Eye (tissue), 1 donor: ENCODE measurements around the gene ATG2B.
"Not testable (repeated sequence)": the region's sequence is repeated elsewhere in the genome, so short reads cannot be mapped to it uniquely, and the experiment has no call there.

Experiments
- DNase-seq: peaks from one replicate; pipeline ENCODE4 v3.0.0-alpha.2; 2015

The ATG2B gene

GRCh38 chr14:96247031-96247430 is 116.1 kb downstream of the ATG2B start:
- DNase-seq, result no peak

DNA sequence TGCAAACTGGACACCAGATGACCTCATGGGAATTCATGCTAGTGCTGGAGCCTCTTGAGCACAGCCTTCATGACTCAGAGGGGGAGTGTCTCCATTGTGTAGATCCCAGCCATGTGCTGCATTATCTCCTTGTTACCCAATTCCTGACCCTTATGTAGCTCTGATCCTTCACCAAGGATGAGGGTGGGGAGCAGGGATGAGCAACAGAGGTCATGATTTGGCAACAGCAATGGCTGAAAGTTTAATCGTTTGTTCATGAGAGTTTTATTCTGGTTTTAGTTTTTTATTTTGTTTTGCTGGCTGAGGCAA is 116.6 kb downstream of the ATG2B start:
- no peak for DNase-seq

DNA sequence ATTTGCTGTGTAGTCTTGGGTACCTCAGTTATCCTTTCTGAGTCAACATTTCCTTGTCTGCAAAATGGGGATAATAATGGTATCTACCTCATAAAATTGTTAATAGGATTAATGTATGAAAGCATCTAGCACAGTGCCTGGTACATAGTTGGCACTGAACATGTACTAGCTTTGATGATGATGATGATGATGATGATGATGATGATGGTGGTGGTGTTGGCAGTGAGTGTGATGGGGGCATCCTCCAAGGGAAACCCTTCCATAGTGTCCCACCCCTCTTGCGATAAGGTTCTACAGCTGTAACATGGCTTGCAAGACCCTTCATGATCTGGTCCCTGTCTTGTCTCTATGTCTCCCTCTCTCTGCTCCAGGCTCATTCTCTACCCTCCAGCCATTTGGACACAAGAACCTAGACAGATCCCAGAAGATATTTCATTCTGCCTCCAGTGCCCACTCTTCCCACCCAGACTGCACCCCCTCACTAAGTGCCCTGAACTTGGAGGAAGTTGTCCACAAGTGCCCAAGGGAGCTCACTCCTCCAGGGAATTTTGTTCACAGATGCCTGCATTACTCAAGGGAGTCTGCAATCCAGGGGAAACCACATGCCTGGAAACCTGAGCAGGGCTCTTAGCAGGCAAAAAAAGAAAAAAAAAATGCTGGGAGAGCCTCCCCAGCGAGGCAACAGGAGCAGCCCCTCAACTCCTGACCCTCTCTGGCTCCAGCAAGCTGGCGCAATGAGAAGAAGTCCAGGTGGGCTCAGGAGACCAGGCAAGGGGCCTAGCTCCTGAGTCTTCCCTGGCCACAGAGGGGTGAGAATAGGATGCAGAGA is 117.2 kb downstream of the ATG2B start:
- no peak for DNase-seq

- not testable (repeated sequence) for DNase-seq
Observed at GRCh38 chr14:96245074-96245473, 118.1 kb downstream of the ATG2B start.

- no peak for DNase-seq
Observed at GRCh38 chr14:96243785-96244184, 119.4 kb downstream of the ATG2B start.

GRCh38 chr14:96242126-96242525 is 121.0 kb downstream of the ATG2B start:
- DNase-seq, result no peak

DNA sequence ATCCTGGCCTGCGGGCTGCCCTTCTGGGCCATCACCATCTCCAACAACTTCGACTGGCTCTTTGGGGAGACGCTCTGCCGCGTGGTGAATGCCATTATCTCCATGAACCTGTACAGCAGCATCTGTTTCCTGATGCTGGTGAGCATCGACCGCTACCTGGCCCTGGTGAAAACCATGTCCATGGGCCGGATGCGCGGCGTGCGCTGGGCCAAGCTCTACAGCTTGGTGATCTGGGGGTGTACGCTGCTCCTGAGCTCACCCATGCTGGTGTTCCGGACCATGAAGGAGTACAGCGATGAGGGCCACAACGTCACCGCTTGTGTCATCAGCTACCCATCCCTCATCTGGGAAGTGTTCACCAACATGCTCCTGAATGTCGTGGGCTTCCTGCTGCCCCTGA is 122.5 kb downstream of the ATG2B start:
- DNase-seq, result no peak

GRCh38 chr14:96239711-96240141 is 123.4 kb downstream of the ATG2B start:
- DNase-seq, result no peak

- DNase-seq, result no peak
Observed at GRCh38 chr14:96238676-96239265, 124.4 kb downstream of the ATG2B start.

- DNase-seq, result no peak
Observed at GRCh38 chr14:96237641-96238040, 125.5 kb downstream of the ATG2B start.

DNA sequence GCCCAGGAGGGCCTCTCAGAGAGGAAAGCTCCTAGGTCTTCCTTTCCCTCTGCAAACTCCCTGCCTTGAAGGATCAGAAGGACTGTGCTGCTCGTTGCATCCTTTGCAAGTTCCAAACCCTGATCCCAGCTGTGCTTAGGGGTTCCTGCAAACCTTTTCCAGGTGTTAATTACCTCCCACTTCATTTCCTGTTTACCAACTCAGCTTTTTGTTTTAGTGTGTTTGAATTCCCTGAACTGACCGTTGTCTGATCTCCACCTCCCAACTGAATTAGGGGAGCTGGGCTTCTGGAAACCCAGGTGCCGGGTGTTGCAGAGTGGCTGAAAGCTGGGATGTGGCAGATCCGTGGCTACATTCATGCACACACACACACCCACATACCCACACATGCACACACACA is 127.7 kb downstream of the ATG2B start:
- DNase-seq, result no peak

DNA sequence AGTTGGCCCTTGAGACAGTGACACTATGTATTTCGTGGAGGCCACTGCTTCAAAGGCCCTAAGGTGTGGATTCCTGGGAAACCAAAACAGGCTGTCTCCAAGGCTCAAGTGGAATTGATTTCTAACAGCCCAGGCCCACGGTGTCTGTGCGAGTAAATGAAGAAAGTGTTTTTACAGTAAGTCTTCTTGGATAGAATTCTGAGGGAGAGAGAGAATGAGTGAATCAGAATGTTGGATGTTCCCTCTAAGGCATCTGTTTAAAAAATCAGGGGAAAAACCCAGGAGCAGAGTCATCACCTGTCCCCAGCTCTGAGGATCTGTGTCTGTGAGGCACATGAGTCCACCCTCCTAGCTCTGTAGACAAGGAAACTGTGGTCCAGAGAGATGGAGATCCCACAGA is 129.5 kb downstream of the ATG2B start:
- no peak for DNase-seq

DNA sequence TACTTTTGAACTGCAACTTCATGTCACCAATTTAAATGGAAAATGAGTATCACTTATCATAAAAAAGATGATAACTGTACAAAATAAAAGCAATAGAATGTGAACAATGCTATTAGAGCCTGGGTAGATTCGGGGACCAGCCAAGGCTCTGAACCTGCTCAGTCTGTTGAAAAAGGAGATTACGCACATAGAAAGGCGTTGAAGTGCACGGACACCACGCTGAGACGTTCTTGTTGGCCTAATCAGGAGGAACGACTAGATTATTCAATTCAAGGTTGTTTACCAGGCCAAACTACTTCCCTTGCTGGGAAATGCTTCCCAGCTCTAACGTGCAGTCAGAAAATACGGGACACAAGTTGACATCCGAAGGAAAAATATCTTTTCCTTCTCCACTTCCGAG is 130.6 kb downstream of the ATG2B start:
- DNase-seq, result peak; percentile 28

- DNase-seq, result peak; percentile 81
Observed at GRCh38 chr14:96231526-96232130, 131.5 kb downstream of the ATG2B start.

DNA sequence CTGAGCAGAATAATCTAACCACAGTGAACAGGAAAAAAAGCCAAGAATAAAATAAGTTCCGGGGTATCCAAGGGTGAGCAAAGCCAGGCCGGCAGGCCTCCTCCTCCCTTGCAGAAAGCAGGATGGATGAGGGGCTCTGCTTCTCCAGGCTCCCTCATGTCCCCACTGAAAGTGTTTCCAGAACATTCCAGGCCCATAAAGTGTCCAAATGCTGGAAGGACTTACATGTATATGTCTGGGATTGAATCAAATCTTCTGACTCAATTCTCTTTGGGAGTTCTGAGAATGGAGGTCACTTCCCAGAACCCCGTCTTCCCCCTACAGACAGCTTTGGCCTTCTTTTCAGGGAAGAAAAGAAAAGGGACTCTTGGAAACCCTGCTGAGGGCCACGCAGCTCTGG is 132.1 kb downstream of the ATG2B start:
- no peak for DNase-seq

DNA sequence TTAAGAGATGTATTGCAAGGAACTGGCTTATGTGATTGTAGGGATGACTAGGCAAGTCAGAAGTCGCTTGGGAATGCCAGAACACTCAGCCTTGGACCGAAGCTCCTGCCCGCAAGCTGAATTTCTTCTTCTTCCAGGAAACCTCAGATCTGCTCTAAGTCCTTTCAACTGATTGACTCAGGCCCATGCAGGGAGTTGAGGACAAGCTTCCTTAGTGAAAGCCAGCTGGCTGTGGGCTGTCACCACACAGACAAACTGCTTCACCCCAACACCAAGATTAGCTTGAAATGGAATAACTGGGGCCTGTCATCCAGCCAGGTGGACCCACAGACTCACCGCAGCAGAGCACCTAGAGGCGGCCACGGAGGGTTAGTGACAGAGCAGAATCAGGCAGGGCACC is 133.8 kb downstream of the ATG2B start:
- no peak for DNase-seq
